8988T (cell line): ENCODE data around the gene PIWIL1.

Experiments
- DNase-seq: peaks from one replicate; pipeline ENCODE4 v3.0.0; 2011

The PIWIL1 gene

DNA sequence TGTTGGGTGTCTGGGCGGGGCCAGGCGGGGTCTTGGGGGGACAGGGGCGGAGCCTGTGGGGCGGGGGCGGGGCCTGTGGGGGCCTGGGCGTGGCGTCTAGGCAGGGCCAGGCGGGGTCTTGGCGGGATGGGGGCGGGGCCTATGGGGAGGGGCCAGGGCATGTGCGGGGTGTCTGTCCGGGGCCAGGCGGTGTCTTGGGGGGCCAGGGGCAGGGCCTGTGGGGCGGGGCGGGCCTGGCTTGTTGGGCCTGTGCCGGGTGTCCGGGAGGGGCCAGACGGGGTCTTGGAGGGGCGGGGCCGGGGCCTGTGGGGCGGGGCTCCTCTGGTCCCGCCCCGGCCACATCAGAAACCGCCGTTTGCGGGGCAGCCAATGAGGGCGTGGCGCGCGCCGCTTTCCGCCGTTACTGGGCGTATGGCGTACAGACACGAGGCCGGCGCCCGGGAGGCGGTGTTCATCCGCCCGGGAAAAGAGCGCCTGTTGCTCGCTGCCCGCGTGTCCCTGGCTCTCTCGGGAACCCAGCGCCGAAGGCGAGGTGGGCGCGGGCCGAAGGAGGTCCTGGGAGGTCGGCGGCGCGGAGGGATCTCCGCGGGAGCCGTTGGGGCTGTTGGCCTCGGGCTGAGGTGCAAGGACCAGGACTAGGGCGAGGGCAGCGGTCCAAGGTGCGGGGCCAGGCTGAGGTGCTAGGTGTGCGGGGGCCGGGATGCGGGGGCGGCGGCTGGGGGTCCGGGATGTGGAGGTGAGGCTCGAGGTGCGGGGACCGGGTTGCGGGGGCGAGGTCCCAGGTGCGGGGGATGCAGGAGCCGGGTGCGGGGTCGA, at the start of gene PIWIL1:
Gene PIWIL1 (plus strand): TSS at position 400 of the 816 bp plus-strand sequence. CDS start 4,705 bp downstream, outside the sequence.
- DNase-seq, result no peak

DNA sequence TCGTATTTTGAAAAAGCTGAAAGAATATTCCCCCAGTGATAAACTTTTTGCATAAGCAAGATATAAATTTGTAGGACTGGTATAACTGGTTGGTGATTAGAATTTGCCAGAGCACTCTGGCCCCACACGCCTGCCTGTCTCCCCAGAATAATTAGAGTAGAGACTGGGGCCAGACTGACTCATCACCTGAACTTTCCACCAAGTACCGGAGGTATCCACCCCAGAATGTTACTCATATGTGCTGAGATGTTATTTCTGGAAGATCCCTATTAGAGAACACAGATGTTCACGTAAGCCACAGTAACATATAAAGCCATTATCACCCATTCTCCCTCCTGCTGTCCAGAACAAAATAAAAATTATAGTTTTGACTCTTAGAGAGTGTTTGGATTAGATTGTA, 49.5 kb upstream of the PIWIL1 start:
- DNase-seq, result no peak

DNA sequence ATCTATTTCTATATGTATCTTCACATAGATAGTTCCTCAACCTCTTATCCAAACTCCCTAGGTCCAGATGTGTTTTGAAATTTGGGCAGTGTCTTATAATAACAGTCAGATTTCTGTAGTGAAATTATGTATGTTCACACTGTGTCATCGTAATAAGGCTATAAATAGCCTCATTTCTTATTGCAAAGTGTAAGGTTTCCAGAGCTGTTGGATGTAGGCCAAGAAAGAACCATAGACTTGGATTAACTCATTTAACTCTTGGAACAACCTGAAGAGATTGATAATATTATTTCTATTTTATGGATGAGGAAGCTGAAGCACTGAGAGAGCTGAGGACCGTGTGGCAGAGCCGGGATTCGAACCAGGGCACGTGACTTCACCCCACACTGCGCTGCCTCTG, 49.0 kb upstream of the PIWIL1 start:
- DNase-seq, result no peak

DNA sequence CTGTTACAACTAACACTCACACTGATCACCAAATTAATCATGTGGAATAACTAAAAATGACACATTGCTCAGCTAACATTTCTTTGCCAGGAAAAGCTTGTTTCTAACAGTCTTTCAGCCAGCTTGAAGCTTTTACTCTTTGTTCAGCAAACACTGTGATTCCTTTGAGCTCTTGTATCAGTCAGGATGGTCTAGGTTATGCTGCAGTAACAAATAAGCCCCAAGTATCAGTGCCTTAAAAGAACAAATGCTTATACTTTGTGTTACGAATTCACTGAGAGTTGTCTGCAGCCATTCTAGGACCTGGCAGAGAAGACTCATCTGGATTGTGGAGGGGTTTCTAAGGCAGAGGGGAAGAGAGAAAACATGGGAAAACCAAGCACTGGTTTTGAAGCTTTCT, 47.6 kb upstream of the PIWIL1 start:
- DNase-seq, result no peak

DNA sequence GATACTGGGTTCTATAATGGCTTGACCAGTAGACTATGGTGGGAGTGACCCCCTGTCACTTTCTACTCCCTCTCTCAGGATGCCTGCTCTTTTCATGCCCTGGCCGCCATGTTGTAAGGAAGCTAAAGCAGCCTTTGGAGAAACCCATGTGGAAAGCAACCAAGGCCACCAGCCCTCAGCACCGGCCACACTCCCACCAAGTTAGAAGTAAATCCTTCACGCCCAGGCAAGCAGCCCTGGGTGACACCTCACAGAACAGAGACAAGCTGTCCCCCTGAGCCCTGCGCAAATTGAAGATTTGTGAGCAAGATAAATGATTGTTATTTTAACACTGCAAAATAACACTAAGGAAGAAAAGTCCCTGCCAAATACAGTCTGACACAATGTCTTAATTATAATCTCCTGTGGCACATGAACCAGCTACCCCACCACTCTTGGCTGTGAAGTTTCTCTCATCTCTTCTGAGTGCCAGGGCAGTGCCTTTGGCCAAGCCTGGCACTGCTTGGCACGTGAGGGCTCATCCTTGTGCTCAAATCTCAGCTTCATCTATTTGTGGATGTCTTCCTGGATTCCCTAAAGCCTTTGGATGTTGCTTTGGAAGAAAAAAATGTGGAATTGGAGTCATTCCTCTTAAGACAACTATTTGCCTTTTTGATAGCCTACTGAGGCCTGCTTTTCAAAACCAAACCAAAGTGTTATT, 39.2 kb upstream of the PIWIL1 start:
- no peak for DNase-seq

DNA sequence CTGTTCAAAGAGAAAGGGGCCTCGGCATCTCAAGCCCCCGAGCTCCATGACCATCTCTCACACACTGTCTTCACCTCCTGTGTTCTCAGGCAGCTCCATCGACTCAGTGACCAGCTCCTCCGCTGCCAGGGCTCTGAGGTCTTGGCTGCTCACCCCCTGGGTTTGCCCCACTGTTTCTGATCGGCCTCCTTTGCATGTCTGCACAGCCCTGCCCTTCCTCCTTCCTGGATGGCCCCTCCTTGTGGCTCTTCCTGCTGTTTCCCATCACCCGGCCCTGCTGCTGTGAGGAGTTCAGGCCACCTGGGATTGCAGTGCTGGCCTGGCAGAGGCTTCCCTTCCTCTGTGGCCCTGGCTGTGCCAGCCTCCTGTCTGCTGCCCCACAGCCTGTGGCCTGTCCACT, 38.1 kb upstream of the PIWIL1 start:
- no peak for DNase-seq

DNA sequence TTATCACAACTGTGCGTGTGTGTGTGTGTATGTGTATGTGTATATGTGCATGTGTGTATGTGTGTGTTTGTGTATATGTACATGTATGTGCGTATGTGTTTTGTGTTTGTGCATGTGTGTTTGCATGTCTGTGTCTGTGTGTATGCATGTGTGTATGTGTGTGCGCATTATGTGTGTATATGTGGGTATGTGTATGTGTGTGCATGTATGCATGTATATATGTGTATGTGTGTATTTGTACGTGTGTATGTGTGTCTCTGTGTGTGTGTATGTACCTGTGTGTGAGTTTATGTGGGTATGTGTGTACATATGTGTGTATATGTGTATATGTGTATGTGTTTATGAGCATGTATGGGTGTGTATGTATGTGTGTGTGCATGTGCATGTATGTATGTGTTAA, 37.6 kb upstream of the PIWIL1 start:
- DNase-seq, result no peak

DNA sequence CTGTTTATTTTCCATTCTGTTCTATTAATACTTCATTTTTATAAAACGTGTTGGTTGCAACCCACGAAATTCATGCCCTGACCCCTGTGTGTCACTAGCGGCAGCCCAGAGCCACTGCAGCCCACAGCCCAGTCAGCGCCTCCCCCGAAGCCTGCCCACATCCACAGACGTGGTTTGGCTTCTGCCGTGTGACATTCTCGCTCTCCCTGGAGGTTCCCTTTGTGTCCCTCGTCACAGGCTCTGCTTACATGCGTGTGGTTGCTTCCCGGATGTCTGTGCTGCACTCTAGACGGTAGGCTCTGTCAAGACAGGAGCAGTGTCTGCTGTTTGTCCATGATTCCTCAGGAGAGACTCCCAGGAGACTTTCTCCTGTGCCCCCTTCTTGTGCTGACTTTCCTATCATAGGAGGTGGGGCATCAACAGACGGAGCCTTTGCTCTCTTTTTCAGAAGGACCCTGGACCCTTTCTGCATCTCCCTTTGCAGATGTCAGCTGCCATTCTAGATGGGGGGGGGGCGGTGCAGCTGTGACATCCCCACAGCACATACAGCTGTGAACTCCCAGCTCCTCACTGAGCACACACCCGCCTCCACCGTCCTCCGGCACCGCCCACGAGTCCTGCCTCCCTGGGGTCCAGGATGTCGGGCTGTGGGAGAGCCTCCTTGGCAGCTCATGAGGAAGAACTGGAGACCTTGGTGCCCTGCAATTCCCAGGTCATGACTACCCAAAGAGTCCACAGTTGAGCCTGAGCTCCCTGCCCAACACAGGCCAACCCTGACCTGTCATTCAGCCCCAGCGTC, 36.8 kb upstream of the PIWIL1 start:
- no peak for DNase-seq

DNA sequence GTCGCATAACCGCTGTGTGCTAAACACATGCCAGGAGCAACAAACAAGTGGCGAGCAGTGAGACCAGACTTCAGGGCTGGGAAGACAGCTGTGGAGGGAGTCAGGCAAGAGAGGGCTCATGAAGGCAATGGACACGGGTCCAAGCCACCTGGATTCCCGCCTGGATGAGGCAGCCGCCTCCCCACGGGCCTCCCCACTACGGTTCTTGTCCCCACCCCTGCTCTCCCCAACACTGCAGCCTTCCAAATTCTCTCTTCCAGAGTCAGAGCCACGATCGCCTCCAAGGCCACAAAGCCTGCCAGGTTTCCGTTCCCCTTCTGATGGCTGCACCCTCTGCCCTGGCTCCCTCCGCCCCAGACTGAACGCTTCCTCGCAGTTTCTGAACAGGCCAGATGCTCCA, 36.1 kb upstream of the PIWIL1 start:
- DNase-seq, result no peak

DNA sequence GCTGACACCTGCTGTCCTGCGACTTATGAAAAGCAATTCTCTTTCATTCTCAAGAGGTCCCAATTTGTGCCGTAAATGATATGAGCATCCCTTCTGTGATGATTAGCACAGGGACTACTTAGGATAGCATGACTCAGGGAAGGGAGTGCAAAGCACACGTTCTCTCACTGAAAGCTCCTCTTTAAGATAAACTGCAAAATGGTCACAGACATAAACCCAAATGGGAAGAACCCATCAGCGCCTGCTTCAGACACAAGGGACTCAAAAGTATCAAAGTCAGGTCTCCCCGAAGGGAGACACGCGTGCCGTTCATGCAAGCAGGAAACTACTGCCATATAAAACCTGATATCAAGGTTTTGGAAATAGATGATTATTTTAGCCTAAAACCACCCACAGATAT, 33.9 kb upstream of the PIWIL1 start:
- DNase-seq, result no peak

DNA sequence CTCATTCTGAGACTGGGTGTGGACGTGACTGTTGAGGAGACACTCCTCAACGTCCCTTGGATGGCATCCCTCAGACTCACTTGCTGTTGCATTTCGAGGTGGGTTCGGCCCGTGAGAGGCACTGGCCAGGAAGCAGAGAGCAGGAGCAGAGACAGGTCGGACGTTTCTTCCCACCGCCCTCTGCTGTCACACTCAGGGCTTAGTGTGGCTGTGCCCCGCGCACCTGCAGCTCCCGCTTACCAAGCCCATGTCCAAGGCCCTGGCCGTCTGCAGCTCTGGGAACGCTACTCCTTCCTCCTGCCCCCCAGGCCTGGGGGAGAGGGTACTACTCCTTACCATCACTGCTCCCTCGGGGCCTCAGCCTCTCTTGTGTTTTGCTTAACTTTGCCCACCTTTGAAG, 29.8 kb upstream of the PIWIL1 start:
- no peak for DNase-seq

DNA sequence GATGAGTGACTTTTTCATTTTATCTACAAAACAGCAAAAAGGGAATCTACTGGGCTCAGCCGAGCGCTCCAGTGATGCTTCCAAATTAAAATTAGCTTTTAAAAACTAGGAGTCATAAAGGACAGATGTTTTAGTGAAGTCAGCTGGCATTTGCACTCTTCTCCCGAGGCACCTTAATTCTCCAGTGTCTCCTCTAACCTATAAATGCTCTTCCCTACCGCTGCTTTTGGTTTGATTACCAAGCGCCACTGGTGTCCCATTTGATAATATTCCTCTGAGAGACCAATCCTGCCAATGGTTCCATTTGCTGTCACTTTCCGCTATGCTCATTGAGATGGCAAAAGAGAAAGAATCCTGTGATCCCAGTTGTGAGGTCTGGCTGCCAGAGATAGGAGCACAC, 29.3 kb upstream of the PIWIL1 start:
- no peak for DNase-seq

DNA sequence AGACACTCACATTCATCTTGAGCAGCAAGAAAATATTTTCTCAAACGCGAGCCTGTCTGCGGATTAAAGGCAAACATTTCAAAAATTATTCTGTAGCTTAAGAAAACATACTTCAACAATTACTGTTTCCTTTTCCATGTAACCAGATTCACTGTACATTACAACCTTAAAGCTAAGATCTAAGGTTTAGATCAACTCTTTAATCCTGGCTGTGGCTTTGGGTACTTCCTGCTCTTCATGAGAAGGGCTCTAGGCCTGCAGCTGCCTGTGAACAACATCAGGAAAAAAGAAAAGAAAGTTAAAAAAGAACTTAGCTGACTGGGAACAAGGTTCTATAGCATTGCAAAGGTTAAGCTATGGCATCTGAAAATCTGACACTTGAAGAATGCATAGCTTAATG, 21.4 kb upstream of the PIWIL1 start:
- DNase-seq, result no peak

DNA sequence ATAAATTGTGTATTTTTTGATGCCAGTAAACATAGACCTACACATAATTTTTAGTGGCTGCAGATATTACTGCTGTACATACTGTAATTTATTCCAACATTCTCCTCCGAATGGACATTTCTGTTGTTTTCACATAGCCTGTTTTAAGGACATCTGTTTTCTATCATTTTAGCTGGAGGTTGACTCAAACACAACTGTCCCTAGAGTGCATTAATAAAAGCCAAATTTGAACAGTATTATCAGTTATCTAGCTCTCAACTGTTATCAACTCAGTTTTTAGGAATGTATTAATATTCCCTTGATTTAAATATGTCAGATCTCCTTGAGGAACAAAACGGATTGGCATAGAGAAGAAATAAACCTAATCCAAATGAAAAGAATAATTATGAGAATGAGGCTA, 17.2 kb upstream of the PIWIL1 start:
- DNase-seq, result no peak

DNA sequence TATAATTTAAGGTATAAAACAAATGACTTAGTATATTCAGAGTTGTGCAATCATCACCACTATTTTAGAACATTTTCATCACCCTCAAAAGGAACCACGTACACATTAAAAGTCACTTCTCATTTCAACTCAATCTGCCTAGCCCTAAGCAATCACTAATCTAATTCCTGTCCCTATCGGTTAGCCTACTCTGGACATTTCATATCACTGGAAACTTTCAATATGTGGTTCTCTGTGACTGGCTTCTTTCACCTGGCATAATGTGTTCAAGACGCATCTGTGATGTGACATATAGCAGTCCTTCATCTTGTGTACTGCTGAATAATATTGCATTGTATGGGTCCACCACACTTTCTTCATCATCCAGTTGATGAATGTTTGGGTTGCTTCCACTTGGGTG, 15.4 kb upstream of the PIWIL1 start:
- DNase-seq, result no peak

DNA sequence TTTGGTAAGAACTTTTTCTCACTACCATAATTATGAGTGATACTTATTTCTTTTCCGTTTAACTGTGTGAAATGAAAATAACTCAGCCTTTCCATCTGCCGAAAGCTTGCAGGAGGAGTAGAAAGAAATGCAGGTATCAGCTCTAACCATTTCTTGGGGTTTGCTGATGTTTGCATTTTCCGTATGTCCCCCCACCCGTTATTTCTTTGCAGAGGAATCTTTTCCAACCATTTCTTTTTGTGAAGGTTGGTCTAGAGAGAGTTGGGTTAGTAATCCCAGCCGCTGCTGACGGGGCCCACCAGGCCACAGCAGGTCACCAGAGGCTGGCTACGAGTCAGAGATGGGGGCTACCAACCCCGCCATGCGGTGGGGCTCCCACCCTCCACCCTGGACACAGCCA, 7.0 kb upstream of the PIWIL1 start:
- DNase-seq, result no peak

DNA sequence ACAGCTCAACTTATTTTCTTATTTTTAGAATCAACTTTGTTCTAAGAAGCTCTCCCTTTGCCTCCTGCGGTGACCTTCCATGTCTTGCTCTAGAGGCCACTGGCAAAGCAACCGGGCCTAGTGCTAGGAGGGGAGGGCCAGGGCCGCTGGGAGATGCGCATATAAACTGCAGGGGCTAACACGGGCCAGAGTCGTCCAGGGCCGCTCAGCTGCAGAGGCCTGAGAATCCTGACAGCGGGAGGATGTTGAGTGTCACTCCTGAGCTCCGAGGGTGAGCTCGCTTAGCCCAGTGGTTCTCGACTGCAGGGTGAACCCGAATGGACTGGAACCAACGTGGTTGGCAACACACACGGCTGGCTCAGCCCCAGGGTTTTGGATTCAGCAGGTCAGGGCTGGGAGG, 6.5 kb upstream of the PIWIL1 start:
- DNase-seq, result no peak

DNA sequence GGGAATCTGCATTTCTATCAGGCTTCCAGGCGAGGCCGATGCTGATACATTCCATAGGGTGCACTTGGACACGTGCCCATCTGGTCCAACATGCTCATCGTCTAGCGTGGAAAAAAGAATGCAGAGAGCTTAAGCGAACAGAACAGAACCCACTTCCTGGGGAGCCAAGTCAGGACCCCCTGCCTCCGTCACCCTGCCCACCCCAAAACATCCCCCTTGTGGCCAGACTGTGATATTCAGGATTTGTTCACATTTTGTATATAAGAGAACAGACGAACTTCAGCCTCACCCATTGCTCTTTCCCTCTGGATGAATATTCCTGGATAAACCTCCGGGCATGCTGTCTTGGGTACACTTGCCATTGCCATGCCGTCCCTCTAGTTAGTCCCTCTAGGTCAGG, 4.3 kb upstream of the PIWIL1 start:
- no peak for DNase-seq

DNA sequence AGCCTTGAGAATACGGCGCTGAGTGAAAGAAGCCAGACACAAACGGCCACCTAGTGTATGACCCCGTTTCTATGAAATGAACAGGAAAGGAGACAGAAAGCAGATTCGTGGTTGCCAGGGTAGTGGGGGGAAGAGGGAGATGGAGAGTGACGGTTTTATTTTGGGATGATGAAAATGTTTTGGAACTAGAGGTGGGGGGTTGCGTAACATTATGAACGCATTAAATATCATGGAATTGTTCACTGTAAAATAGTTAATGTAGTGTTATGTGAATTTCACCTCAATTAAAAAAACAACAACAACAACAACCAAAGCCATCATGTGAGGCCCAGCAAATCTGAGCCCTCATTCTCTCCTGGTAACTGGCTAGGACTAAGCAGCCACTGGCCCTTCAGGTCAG, 3.3 kb upstream of the PIWIL1 start:
- DNase-seq, result no peak

DNA sequence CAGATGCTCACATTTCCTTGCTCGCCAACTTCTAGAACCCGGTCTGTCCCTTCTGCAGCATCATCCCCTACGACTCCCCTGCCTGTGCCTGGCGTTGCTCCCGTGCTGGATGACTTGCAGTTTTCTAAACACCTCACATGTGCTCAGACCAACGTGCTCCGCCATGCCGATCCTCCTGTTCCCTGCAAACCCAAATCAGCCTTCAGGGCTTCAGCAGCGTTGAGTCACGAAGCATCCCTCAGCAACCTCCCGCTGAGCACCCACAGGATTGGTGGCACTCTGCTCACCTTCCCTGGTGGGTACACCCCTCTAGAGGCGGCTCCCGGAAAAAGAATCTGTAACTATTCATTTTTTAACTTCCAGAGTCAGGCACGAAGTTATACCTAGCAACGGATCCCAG, 2.8 kb upstream of the PIWIL1 start:
- DNase-seq, result no peak

DNA sequence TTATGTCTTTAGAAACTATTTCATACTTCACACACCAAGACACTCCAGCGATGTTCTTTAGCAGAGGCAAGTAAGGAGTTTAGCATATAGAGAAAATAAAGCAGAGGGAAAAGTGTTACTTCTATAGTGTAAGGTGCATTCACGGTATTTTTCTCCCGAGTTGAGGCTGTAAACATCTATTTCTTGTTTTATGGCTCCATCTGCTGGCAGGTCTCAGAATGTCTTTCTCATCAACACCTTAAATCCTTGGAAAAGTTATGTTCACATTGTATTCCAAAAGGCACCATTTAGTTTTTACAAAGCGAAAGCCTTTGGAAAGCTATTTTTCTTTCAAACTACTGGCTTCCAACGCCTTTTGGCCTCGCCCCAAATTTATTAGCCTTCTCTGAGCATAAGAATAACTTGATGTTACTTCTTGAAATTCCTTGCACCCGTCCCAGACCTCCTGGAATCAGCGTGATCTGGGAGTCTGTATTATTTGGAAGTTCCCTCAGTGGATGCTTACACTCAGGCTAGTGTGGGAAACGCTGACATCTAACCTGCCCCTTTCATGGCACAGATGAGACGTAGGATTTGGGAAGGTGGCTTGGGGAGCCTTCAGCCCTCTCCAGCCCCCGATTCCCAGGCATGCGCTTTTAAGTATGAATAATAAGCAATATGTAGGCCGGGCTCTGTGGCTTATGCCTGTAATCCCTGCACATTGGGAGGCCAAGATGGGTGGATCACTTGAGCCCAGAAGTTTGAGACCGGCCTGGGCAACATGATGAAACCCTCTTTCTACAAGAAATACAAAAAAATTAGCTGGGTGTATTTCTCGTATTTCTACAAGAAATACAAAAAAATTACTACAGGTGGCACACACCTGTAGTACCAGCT, 1.9 kb upstream of the PIWIL1 start:
- no peak for DNase-seq

DNA sequence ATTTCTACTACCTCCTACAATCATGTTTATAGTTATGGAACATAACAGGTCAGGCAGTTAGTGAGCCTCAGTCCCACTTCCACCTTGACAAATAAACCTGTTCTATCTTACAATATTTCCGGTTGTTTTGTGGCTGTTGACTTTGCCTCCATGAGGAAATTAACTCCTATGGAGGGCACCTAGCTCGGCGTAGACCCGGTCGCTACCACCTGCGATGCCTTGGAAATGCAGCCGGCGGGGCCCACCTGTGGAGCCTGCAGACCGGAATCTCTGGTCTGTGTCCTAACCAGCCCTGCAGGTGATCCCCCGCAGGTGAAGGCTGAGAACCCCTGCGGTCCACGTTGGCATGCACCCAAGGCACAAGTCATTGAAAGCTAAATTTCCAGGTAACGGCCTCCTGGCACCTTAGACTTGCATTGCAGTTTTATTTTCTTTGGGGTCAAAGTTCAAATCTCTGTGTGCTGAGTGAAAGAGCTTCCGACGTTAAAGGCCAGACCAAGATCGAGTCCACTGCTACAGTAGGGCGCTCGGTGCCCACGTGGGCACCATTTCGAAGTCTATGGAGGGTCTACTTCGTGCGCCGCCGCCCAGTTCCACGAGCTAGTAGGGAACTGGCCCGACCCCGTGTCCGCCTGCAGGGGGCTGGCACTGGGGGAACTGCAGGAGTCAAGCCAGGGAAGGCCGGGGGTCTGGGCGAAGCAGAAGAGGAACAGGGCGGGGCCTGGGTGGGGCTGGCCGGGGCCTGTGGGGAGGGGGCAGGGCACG, 782 bp upstream of the PIWIL1 start:
- no peak for DNase-seq
